Measurements from ENCODE around the gene PLD1. TPM values are rescaled to one million over a fixed set of nuclear protein-coding genes. Genes with fewer than 3 reads are reported as not detected.

Gene PLD1
- total and polyA plus RNA-seq, 2 of the 8 experiments (the other 6 are each of a cell fraction or from before 2014, with no cell fraction given) = 1.2 to 2.6 TPM

DNA sequence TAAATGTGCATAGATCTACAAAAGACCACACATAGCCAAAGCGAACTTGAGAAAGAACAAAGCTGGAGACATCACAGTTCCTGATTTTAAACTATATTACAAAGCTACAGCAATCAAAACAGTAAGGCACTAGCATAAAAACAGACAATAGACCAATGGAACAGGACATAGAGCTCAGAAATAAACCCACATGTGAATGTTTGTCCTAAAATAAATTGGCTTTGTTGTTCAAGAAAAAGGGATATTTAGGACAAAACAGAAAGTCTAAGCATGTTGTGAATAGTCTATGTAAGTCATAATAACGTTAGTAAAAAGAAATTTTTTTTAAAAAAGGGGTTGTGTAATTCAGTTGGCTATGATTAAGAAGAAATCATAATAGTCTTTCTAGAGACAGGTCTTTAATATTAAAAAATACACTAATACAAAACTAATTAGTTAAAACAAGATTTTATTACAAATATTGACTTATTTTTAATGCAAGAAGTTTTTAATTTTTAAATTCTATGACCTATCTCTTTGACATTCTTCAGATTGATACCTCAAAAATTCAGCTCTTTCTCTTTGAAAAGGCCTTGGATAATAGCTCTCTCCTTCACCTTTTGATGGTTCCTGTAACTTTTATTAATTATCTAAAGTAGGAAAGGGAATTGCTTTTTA lies 44.5 kb upstream of the PLD1 start:
- Histone ChIP-seq H2AFZ (ENCODE audit: low read length) (no peak overlapping the region), H3K27ac (ENCODE audit: low read depth, low read length) (no peak overlapping the region), H3K9ac (replicated peaks in 1 of 4; ENCODE audit: extremely low read depth in 1 of 4, low read depth in 3 of 4, low read length in 3 of 4) (no peak overlapping the region), H3K4me1 (replicated peaks in 1 of 4; ENCODE audit: control insufficient read depth in 3 of 4, insufficient read depth in 4 of 4, low read length in 3 of 4) (no peaks in the 10 kb centered on the region; a peak in 1 of 7 replicates), H2BK20ac (ENCODE audit: low read length) (no peak overlapping the region), H3K18ac (ENCODE audit: extremely low read depth, low read length) (no peak overlapping the region), H2BK5ac (ENCODE audit: low read depth, low read length) (no peak overlapping the region), H3K79me1 (ENCODE audit: low read depth, low read length) (no peaks in the 10 kb centered on the region), H3K14ac (ENCODE audit: insufficient read length) (no peak overlapping the region), H4K20me1 (replicated peaks in 1 of 2; ENCODE audit: control insufficient read depth in 1 of 2, insufficient read depth in 2 of 2, low read length in 2 of 2) (no peaks in the 10 kb centered on the region), H4K91ac (replicated peaks; ENCODE audit: insufficient read length, low read length) (no peak overlapping the region), H3K36me3 (ENCODE audit: control insufficient read depth in 2 of 4, insufficient read depth in 4 of 4, low read length in 3 of 4) (peaks cover 0 to 3% (median 0%) of the 10 kb centered on the region in 4 experiments; a peak in 2 of 8 replicates), H3K4ac (replicated peaks; ENCODE audit: insufficient read length, low read depth, low read length) (no peak overlapping the region), H3K79me2 (ENCODE audit: control insufficient read depth in 1 of 2, insufficient read depth in 2 of 2, low read length in 2 of 2) (no peaks in the 10 kb centered on the region), H2BK15ac (ENCODE audit: low read length) (no peak overlapping the region), H3K27me3 (replicated peaks in 1 of 4; ENCODE audit: control insufficient read depth in 3 of 4, extremely low read depth in 1 of 4, insufficient read depth in 3 of 4, low read length in 3 of 4) (no peaks in the 10 kb centered on the region), H2AK5ac (ENCODE audit: low read depth, low read length) (no peak overlapping the region), H3K23ac (ENCODE audit: insufficient read length) (no peak overlapping the region), H3K9me3 (ENCODE audit: insufficient read depth in 2 of 2, low read depth in 1 of 2, low read length in 1 of 2) (peaks cover 25 to 30% of the 10 kb centered on the region in 2 experiments), H3K23me2 (ENCODE audit: low read depth, low read length) (no peaks in the 10 kb centered on the region), H3K4me3 (ENCODE audit: extremely low read depth in 1 of 4, insufficient read depth in 2 of 4, low read depth in 3 of 4, low read length in 4 of 4) (no peak overlapping the region; a peak in 1 of 8 replicates), H3K4me2 (ENCODE audit: insufficient read depth in 1 of 2, low read depth in 2 of 2, low read length in 2 of 2) (no peak overlapping the region), H4K5ac (ENCODE audit: insufficient read length, low read depth, low read length) (no peak overlapping the region), H2BK12ac (ENCODE audit: low read depth, low read length) (no peak overlapping the region), H4K8ac (ENCODE audit: extremely low read depth, insufficient read depth, low read length) (no peak overlapping the region), H3K56ac (replicated peaks; ENCODE audit: insufficient read length, low read depth, low read length) (no peak overlapping the region), H2BK120ac (replicated peaks; ENCODE audit: low read depth, low read length) (no peak overlapping the region)
- DNase-seq (ENCODE audit: low read depth in 1 of 2, low spot score in 2 of 2) (no peak), FAIRE-seq (no peak)
- 82 to 100% methylated on average over 1 to 2 of the region's 2 CpGs for WGBS, 2 experiments (ENCODE audit: extremely low coverage in 1 of 2, insufficient coverage in 1 of 2, insufficient read length in 1 of 2, insufficient replicate concordance in 2 of 2, low coverage in 1 of 2, low lambda C conversion rate in 2 of 2, missing lambda C conversion rate in 1 of 2)
- POLR2A ChIA-PET (ENCODE audit: partially characterized antibody) = no interaction called here
- peak in 1 of 2 experiments; percentile 74; a peak in 1 of 4 replicates for TF ChIP-seq HDAC2 (IDR thresholded peaks at IDR 0.05; ENCODE audit: borderline replicate concordance in 1 of 2, low read depth in 2 of 2, low read length in 2 of 2)
- no peak for TF ChIP-seq SIX5 (IDR thresholded peaks at IDR 0.05; ENCODE audit: low read depth, low read length)
- TF ChIP-seq KDM1A (IDR thresholded peaks at IDR 0.05; ENCODE audit: borderline replicate concordance, low read length) = peak; percentile 93
- no peak for TF ChIP-seq SP4 (IDR thresholded peaks at IDR 0.05; ENCODE audit: low read length)
- no peak for TF ChIP-seq RAD21 (IDR thresholded peaks at IDR 0.05 in 1 of 2, conservative IDR thresholded peaks at IDR 0.05 in 1 of 2; ENCODE audit: low read depth in 2 of 2, low read length in 2 of 2)
- no peak for TF ChIP-seq SUZ12 (IDR thresholded peaks at IDR 0.05; ENCODE audit: low read length)
- TF ChIP-seq, protein P1, sequence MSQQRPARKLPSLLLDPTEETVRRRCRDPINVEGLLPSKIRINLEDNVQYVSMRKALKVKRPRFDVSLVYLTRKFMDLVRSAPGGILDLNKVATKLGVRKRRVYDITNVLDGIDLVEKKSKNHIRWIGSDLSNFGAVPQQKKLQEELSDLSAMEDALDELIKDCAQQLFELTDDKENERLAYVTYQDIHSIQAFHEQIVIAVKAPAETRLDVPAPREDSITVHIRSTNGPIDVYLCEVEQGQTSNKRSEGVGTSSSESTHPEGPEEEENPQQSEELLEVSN (IDR thresholded peaks at IDR 0.05) = no peak
- TF ChIP-seq CBX5 (IDR thresholded peaks at IDR 0.05; ENCODE audit: low read depth, low read length) = no peak
- CTCF ChIA-PET (ENCODE audit: partially characterized antibody) = interaction anchor here (1.1 to 1.5 kb wide), 2 partner anchors 11 to 83 kb away, joined by 3 to 4 read pairs; no protein-coding TSS in a partner anchor

All from H1 (cell line).